GM19351 (cell line): ENCODE data around the gene HINT3.
"Not testable (repeated sequence)": the region's sequence is repeated elsewhere in the genome, so short reads cannot be mapped to it uniquely, and the experiment has no call there.

Source experiments
- ATAC-seq: cut with Tn5 transposase; IDR thresholded peaks from one replicate; pipeline ENCODE4 v1.9.1; 2021; ENCODE audit warnings: mild to moderate bottlenecking, moderate library complexity; ENCODE audit not compliant: unreplicated experiment

The HINT3 gene

GRCh38 chr6:125994670-125995488 is 38.3 kb downstream of the HINT3 start:
- no peak for ATAC-seq

DNA sequence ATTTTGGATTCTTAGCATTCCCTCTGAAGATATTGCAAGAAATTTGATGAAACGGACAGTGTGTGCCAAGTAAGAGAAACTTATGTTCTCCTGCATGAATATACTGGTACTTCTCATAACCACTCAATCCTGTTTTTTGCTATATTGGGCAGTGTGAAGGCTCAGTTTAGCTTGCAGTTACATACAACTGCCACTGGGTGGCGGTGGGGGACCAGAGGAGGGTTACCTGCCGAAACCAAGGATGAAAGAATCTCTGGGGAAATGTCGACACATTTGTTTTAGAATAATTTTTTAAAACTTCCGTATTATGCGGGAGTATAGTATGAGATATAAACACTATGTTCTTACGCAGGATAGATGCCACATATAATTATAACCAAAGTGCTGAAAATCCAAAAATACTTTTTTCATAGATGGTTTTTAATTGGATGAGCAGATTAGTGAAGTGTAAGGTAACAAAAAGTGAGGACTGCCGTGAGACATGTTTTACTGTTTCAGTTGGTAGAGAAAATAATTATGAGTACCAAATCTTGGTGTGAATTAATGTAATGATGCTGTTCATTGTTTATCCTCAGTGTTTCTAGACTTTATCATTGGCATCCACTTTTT is 39.5 kb downstream of the HINT3 start:
- peak; percentile 95 for ATAC-seq

DNA sequence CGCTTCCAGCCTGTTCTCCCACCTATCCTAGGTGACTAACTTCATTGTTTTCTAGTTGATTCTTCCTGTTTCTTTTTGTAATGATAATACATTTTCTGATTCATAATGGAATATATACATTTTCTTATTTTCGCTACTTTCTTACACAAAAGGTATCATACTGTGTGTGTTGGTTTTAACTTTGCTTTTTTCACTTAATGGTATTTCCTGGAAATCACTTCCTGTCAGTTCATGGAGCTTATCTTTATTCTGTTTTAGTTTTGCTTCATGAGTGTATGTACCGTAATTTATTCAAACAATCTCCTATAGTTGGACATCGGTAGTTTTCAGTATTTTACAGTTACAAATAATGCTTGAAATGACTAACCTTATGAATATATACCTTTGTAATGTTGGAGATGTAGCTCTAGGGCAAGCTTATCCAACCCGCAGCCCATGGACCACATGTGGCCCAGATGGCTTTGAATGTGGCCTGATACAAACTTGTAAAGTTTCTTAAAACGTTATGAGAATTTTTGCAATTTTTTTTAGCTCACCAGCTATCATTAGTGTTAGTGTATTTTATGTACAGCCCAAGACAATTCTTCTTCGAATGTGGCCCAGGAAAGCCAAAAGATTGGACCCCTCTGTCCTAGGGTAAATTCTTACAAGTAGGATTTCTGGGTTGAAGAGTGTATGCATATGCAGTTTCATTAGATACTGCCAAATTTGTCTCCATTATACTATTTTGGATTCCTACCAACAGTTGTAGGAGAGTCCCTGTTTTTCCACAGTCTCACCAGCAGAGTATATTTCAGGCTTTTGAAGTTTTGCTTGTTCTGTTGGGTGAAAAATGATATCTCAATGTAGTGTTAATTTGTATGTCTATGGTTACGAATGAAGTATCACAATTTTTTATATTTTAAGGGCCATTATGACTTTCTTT is 46.4 kb downstream of the HINT3 start:
- no peak for ATAC-seq

DNA sequence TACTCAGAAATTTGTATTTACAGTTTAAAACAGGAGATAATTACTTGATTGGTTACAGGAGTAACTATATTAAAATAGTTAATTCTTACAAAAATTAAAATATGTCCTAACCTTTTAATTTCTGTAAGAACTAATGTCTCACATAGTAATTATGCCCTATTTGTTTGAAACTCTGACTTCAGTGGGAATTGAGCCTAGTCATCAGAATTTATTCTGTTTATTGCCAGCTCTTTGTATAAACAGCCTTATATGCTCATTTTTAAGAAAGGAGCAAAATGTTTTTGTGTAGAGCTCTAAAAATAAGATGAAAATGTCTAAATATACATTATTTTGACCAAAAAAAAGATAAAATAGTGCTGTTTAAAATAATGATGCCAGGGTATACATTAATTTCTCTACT is 51.2 kb downstream of the HINT3 start:
- ATAC-seq, result no peak

- no peak for ATAC-seq
These were observed 53.5 kb downstream of the HINT3 start for GRCh38 chr6:126010040-126010439.

- no peak for ATAC-seq
These were observed 59.3 kb downstream of the HINT3 start for GRCh38 chr6:126015863-126016262.

- ATAC-seq, result no peak
These were observed 60.0 kb downstream of the HINT3 start for GRCh38 chr6:126016591-126016990.

- no peak for ATAC-seq
These were observed 61.1 kb downstream of the HINT3 start for GRCh38 chr6:126017668-126018067.

- ATAC-seq, result no peak
These were observed 63.9 kb downstream of the HINT3 start for GRCh38 chr6:126020305-126021050.

- not testable (repeated sequence) for ATAC-seq
These were observed 66.9 kb downstream of the HINT3 start for GRCh38 chr6:126023474-126023873.

DNA sequence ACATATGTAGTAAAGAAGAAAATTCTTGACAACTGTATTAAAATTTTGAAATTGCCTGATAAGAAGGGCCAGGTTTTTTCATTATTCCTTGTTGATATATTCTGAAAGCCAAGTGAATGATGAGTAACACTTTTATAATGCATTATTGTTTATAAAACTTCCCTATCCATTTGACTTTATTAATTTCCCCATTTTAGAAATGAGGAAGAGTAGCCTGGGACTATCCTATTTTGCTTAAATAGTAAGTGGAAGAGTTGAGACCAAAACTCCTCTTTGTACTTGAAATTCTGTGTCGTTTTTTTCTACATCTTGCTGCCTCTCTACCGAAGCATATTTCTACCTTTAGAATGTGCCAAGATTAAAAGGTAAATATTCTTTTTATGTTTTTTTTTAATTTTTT is 69.4 kb downstream of the HINT3 start:
- no peak for ATAC-seq

GRCh38 chr6:126027601-126028000 is 71.0 kb downstream of the HINT3 start:
- ATAC-seq, result no peak
